Breast epithelium (tissue), 3 donors: ENCODE measurements around the gene DDRGK1.

Source experiments
- CTCF ChIP-seq, 3 donors: fragments of 450-650 bp; IDR thresholded peaks; one replicate each; pipeline ENCODE4 v1.5.1; 2016 to 2017; ENCODE audit warnings: antibody characterized with exemption in 3 of 3, mild to moderate bottlenecking in 3 of 3, moderate library complexity in 3 of 3
- POLR2A ChIP-seq: fragments of 450-650 bp; IDR thresholded peaks from one replicate; pipeline ENCODE4 v1.6.1; 2016; ENCODE audit warnings: antibody characterized with exemption, mild to moderate bottlenecking, moderate library complexity
- POLR2AphosphoS5 ChIP-seq, 3 donors: sonication (generic); formaldehyde crosslinking; IDR thresholded peaks; one replicate each; pipeline ENCODE4 v1.6.1; 2017; ENCODE audit warnings: antibody characterized with exemption in 3 of 3

GRCh38 chr20:3228750-3229032 lies 24.2 kb upstream of the DDRGK1 start:
- TF ChIP-seq CTCF (IDR thresholded peaks at IDR 0.05) = no peak
- TF ChIP-seq POLR2AphosphoS5 (IDR thresholded peaks at IDR 0.05) = no peak
- TF ChIP-seq POLR2A = no peak
